HG02943 (cell line): ENCODE measurements around the gene GINS2.

Source experiments
- ATAC-seq: cut with Tn5 transposase; IDR thresholded peaks from one replicate; pipeline ENCODE4 v1.9.1; 2021; ENCODE audit warnings: mild to moderate bottlenecking, low read depth, moderate library complexity; ENCODE audit not compliant: unreplicated experiment

Gene GINS2

GRCh38 chr16:85657267-85657650, 31.5 kb downstream of the GINS2 start:
- ATAC-seq, result no peak

- no peak for ATAC-seq
Observed at GRCh38 chr16:85656351-85657266, 32.1 kb downstream of the GINS2 start.

DNA sequence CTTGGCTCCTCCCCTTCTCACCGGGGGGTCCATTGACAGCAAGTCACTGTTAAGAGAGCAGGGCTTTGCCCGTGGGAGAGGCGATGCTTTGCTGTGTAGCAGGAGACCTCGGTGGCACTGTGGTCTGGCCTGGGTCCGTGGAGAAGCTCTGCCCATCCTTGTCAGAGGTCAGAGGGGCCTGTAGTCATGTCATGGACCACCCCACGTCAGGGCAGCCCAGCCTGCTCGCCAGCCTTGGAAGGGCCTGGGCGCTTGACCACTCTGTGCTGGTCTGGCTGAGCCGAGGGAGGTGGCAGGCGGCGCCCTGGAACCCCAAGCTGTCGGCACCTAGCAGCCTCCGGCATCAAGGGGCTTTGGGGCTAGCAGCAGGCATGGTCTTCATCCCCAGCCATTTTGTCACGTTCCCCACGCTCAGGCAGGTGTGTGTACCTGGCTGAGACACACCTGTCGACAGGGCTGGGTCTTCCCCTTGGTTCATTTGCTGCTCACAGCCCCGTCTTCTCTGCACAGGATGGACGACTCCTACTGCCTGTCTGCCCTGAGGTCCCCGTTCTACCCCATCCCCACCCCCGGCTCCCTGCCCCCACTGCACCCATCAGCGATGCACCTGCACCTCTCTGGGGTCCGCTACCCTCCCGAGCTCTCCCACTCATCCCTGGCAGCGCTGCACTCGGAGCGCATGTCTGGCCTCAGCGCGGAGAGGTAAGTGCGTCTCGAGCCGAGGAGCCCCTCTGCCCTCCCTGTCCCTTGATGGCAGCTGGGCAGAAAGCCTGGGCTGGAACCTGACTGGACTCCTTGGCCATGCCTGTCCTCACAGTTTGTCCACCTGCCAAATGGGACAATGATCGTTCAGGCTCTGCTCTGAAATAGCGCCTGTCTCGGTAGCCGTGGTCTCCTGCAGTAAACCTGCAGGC, 33.3 kb downstream of the GINS2 start:
- ATAC-seq, result no peak

GRCh38 chr16:85654251-85655095, 34.3 kb downstream of the GINS2 start:
- ATAC-seq, result no peak

DNA sequence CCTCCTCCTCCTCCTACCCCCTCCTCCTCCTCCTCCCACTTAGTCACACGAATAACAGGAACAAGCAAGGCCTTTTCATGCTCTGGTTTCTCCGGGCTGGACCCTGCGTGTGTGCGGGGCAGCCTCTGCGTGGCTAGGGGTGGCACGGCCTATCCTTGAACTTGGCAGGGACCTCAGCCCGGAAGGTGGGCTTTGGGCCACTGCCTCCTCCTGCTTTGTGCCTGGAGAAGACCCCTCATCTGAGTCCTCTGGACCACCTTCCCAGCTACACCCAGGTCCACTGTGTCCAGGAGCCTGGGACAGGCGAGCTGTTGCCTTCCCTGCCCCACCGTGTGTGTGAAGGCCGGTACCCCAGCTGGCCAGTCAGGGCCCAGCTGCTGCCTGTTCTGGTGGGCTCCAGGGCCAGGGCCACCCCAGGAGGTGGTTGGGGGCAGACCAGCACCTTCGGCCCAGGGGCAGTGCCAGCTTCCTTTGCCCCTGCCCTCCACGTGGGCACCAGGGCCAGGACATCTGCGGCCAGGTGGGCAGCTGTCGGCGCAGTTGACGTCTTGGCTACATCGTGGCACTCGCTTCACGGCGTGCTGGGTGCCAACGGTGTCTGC, 35.4 kb downstream of the GINS2 start:
- ATAC-seq, result no peak

- no peak for ATAC-seq
Observed at GRCh38 chr16:85652431-85653221, 36.1 kb downstream of the GINS2 start.

- ATAC-seq, result no peak
Observed at GRCh38 chr16:85651629-85652430, 36.9 kb downstream of the GINS2 start.

GRCh38 chr16:85650844-85651628, 37.7 kb downstream of the GINS2 start:
- ATAC-seq, result no peak

- ATAC-seq, result no peak
Observed at GRCh38 chr16:85650135-85650843, 38.5 kb downstream of the GINS2 start.

GRCh38 chr16:85649411-85650134, 39.2 kb downstream of the GINS2 start:
- no peak for ATAC-seq

GRCh38 chr16:85648805-85649204, 39.9 kb downstream of the GINS2 start:
- ATAC-seq, result no peak

GRCh38 chr16:85648070-85648714, 40.6 kb downstream of the GINS2 start:
- ATAC-seq, result no peak

GRCh38 chr16:85646976-85647375, 41.8 kb downstream of the GINS2 start:
- ATAC-seq, result no peak

DNA sequence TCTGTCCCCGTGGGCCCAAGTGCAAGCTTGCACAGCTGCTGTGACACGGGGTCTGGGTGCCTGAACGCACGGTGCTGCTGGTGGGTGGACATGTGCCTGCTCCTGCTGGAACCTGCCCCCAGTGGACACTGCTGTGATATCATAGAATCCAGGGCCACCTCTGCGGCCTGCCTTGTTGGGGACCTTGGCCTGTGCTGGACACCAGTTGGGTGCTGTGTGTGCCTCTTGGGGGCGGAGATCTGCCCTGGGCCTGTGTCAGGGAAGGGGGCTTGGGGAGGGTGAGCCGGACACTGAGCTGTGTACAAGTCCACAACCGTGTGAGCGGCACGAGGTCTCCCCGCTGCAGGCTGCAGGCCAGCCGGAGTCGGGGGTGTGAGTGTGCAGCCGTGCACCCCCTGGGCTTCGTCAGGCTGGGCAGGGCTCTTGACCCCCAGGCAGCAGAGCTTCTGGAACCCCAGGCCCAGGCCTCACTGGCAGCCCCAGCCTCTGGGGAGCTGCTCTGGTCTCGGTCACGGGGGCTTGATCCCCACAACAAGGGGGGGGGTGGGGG, 42.3 kb downstream of the GINS2 start:
- ATAC-seq, result no peak

GRCh38 chr16:85645021-85645589, 43.6 kb downstream of the GINS2 start:
- no peak for ATAC-seq
